ENCODE data around the gene IDH3A. TPM values are rescaled to one million over a fixed set of nuclear protein-coding genes. Genes with fewer than 3 reads are reported as not detected.
A peak's percentile ranks its signal among the peaks of the same experiment; 100 is the strongest.

Gene IDH3A
- total and polyA plus RNA-seq, 3 donors from 2014 or later, result 88.9 to 120 (median 119) TPM

GRCh38 chr15:78203346-78204225 is 54.4 kb downstream of the IDH3A start:
- H3K27ac ChIP-seq, result peak overlapping the region; percentile 69 to 80

GRCh38 chr15:78204351-78205309 is 55.5 kb downstream of the IDH3A start:
- DNase-seq, result peak; percentile 88
- H3K9me3 ChIP-seq, result no peaks in the 10 kb centered on the region
- peak overlapping the region; percentile 69 to 80 for H3K27ac ChIP-seq
- intact Hi-C loops (cut with DNase I; ENCODE audit: low total_unique reads), result no loop called here
- peaks cover 59% of the 10 kb centered on the region for H3K4me1 ChIP-seq
- no peak overlapping the region for H3K4me3 ChIP-seq
- TF ChIP-seq POLR2A (IDR thresholded peaks at IDR 0.05) (no peak), CTCF (IDR thresholded peaks at IDR 0.05) (no peak)
- no peaks in the 10 kb centered on the region for H3K27me3 ChIP-seq
- 47 to 70% methylated on average over 9 to 17 of the region's 17 CpGs for WGBS, 2 donors
- H3K36me3 ChIP-seq (ENCODE audit: low read depth, missing control alignments), result no peaks in the 10 kb centered on the region

More at GRCh38 chr15:78203346-78204225, 54.4 kb downstream of the IDH3A start:
- H3K9me3 ChIP-seq, result no peaks in the 10 kb centered on the region
- no peak overlapping the region for H3K4me3 ChIP-seq
- intact Hi-C loops (cut with DNase I; ENCODE audit: low total_unique reads), result no loop called here
- H3K27me3 ChIP-seq, result no peaks in the 10 kb centered on the region
- no peaks in the 10 kb centered on the region for H3K36me3 ChIP-seq (ENCODE audit: low read depth, missing control alignments)
- DNase-seq, result peak; percentile 91
- WGBS, 2 donors, result 48 to 75% methylated on average over 11 to 14 of the region's 14 CpGs
- H3K4me1 ChIP-seq, result peaks cover 55% of the 10 kb centered on the region
- TF ChIP-seq POLR2A (IDR thresholded peaks at IDR 0.05) (no peak), CTCF (IDR thresholded peaks at IDR 0.05) (no peak)

- H3K4me3 ChIP-seq, result no peak overlapping the region
- H3K27me3 ChIP-seq, result no peaks in the 10 kb centered on the region
- H3K36me3 ChIP-seq (ENCODE audit: low read depth, missing control alignments), result no peaks in the 10 kb centered on the region
- peaks cover 66% of the 10 kb centered on the region for H3K4me1 ChIP-seq
- DNase-seq, result no peak
- WGBS, 2 donors, result 35 to 60% methylated on average over 1 of the region's 1 CpG
- intact Hi-C loops (cut with DNase I; ENCODE audit: low total_unique reads), result no loop called here
- TF ChIP-seq CTCF (IDR thresholded peaks at IDR 0.05) (no peak), POLR2A (IDR thresholded peaks at IDR 0.05) (no peak)
- peak overlapping the region; percentile 69 to 80 for H3K27ac ChIP-seq
- H3K9me3 ChIP-seq, result no peaks in the 10 kb centered on the region
Observed at GRCh38 chr15:78205337-78205736, 56.2 kb downstream of the IDH3A start.

- no peaks in the 10 kb centered on the region for H3K9me3 ChIP-seq
- 65% methylated on average over 10 of the region's 10 CpGs; no CpG with 5 or more reads in 1 of the 2 donors for WGBS, 2 donors
- H3K4me1 ChIP-seq, result peaks cover 71% of the 10 kb centered on the region
- H3K4me3 ChIP-seq, result no peak overlapping the region
- H3K27me3 ChIP-seq, result no peaks in the 10 kb centered on the region
- TF ChIP-seq POLR2A (IDR thresholded peaks at IDR 0.05) (no peak), CTCF (IDR thresholded peaks at IDR 0.05) (no peak)
- intact Hi-C loops (cut with DNase I; ENCODE audit: low total_unique reads), result no loop called here
- peak; percentile 45 for DNase-seq
- H3K27ac ChIP-seq, result peak overlapping the region; percentile 69 to 80
- H3K36me3 ChIP-seq (ENCODE audit: low read depth, missing control alignments), result no peaks in the 10 kb centered on the region
Observed at GRCh38 chr15:78205856-78206255, 56.7 kb downstream of the IDH3A start.
